ENCODE measurements around the gene PITPNM3. TPM values are rescaled to one million over a fixed set of nuclear protein-coding genes. Genes with fewer than 3 reads are reported as not detected.
A peak's percentile ranks its signal among the peaks of the same experiment; 100 is the strongest.

PITPNM3 gene
- total RNA-seq, 4 donors from 2014 or later = 2.1 to 5.4 (median 4.0) TPM

DNA sequence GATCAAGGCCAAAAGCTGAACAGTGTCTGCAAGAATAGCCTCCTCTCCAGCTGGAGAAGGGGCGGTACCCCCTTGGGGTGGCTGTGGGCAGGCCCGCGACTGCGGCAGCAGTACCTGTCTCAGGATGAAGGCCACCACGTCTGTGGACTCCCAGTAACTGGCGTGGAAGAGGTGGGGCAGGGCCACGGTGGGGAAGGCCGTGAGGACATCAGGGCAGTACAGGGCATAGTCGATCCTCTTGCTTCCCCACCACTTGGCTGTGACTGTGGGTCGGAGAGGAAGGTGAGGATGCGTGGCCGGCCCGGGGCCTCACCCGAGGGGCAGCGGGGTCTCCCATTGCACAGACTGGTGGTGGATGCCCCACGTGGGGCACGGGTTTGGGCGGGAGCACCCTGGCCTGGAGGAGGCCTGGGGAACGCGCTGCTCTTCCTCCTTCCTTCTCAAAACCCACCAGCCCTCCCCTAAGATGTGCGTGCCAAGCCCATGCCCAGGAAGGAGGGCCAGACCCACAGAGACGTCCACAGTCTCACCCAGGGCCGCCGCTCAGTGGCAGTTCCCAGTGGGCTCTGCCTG, 86.1 kb downstream of the PITPNM3 start:
- no peak for TF ChIP-seq POLR2A (IDR thresholded peaks at IDR 0.05)
- TF ChIP-seq, protein P1, sequence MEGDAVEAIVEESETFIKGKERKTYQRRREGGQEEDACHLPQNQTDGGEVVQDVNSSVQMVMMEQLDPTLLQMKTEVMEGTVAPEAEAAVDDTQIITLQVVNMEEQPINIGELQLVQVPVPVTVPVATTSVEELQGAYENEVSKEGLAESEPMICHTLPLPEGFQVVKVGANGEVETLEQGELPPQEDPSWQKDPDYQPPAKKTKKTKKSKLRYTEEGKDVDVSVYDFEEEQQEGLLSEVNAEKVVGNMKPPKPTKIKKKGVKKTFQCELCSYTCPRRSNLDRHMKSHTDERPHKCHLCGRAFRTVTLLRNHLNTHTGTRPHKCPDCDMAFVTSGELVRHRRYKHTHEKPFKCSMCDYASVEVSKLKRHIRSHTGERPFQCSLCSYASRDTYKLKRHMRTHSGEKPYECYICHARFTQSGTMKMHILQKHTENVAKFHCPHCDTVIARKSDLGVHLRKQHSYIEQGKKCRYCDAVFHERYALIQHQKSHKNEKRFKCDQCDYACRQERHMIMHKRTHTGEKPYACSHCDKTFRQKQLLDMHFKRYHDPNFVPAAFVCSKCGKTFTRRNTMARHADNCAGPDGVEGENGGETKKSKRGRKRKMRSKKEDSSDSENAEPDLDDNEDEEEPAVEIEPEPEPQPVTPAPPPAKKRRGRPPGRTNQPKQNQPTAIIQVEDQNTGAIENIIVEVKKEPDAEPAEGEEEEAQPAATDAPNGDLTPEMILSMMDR (IDR thresholded peaks at IDR 0.05) = no peak
- Histone ChIP-seq H3K27me3 (no peaks in the 10 kb centered on the region), H3K36me3 (no peaks in the 10 kb centered on the region), H3K9me3 (no peaks in the 10 kb centered on the region), H3K27ac (no peak overlapping the region), H3K4me3 (no peak overlapping the region), H3K4me1 (no peaks in the 10 kb centered on the region)
- DNase-seq = no peak

DNA sequence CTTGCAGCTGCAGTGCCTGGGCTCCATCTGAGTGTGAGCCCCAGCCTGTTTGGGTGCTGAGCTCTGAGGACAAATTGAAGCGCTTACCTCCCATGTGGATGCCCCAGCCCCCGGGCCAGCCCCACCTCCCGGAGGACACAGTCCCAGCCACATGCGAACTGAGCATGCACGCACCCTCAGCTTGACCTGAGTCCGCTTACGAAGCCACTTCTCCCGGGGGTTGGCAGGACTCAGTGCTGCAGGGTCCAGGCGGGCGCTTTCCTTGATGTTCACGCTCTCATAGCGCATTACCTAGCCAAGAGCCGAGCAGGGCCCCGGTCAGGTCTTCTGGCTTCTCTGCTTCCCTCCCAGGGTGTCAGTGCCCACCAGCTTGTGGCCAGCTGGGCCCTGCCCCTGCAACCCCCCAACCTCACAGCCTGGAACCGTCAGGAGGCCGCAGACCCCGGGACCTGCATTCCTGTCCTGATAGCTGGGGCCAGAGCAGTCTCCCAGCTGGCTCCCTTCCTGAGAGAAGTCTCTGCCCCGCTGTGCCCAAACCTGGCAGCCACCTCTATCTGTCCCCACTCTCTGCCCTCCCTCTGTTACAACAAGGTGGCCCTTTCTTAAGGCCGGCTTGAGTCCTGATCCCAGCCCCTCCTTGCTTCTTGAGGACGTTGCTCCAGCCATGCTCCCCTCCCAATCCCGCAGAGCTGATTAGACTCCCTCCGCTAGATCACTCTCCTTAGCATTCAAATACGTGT, 88.1 kb downstream of the PITPNM3 start:
- Histone ChIP-seq H3K36me3 (no peaks in the 10 kb centered on the region), H3K4me1 (no peaks in the 10 kb centered on the region)

DNA sequence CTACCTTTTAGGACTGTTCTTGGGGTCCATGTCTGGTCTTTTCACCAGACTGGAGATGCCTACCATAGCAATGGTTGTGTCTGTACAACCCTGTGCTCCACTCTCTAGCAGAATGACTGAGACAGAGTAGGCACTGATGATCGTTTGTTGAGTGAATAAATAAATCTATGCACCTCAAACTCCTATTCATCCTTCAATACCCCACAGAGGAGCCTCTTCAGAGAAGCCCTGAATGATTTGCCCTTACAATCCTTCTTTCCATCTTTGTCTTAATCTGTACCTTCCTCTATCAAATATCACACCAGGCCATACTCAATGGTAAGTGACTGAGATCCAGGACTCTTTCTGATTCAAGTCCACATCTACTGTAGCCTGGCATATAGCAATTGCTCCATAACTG, 88.8 kb downstream of the PITPNM3 start:
- H3K27me3 ChIP-seq = no peaks in the 10 kb centered on the region
- DNase-seq = no peak
- TF ChIP-seq POLR2A (IDR thresholded peaks at IDR 0.05) = no peak
- TF ChIP-seq, protein P1 (IDR thresholded peaks at IDR 0.05) = no peak
- H3K27ac ChIP-seq = no peak overlapping the region
- H3K9me3 ChIP-seq = no peaks in the 10 kb centered on the region
- no peaks in the 10 kb centered on the region for H3K36me3 ChIP-seq
- H3K4me3 ChIP-seq = no peak overlapping the region
- H3K4me1 ChIP-seq = no peaks in the 10 kb centered on the region

More for the DNA sequence above, 88.1 kb downstream of the PITPNM3 start:
- TF ChIP-seq, protein P1 (IDR thresholded peaks at IDR 0.05) = no peak
- TF ChIP-seq POLR2A (IDR thresholded peaks at IDR 0.05) = no peak
- no peaks in the 10 kb centered on the region for H3K27me3 ChIP-seq
- no peak overlapping the region for H3K27ac ChIP-seq
- H3K9me3 ChIP-seq = no peaks in the 10 kb centered on the region
- no peak overlapping the region for H3K4me3 ChIP-seq
- no peak for DNase-seq

DNA sequence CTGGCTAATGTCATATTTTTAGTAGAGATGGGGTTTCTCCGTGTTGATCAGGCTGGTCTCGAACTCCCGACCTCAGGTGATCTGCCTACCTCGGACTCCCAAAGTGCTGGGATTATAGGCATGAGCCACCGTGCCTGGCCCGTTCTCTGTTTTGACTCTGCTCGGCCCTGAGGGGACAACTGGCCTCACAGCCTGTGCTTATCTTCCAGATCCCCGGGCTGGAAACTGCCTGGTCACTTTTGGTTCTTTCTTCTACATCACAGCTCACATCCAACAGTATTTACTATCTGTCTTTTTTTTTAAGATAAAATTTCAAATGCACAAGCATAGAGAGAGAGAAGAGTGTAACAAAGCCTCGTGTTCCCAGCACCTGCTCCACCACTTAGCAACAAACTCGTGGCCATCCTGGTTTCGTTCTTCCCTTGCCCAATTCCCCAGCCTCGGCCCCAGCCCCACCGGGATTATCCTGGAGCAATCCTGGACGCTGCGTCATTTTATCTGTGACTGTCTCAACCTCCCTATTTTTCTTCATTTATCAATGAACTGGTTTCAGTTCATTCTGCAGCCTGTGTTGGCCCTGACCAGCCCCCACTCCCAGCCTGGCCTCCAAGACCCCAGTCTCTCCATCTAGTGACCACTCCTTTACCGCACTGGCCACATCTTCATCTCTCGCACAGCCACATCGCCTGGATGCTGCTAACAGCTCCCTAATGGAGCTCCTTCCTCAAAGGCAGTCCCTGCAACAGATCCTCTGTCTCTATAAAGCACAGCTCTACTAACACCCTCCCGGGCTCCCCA, 91.0 kb downstream of the PITPNM3 start:
- Histone ChIP-seq H3K9me3 (no peaks in the 10 kb centered on the region), H3K4me3 (no peak overlapping the region), H3K36me3 (peaks cover 0 to 4% (median 0%) of the 10 kb centered on the region in 3 donors), H3K4me1 (no peaks in the 10 kb centered on the region), H3K27me3 (no peaks in the 10 kb centered on the region), H3K27ac (no peak overlapping the region)
- no peak for TF ChIP-seq POLR2A (IDR thresholded peaks at IDR 0.05)
- DNase-seq = peak in 1 of 3 donors; percentile 7

DNA sequence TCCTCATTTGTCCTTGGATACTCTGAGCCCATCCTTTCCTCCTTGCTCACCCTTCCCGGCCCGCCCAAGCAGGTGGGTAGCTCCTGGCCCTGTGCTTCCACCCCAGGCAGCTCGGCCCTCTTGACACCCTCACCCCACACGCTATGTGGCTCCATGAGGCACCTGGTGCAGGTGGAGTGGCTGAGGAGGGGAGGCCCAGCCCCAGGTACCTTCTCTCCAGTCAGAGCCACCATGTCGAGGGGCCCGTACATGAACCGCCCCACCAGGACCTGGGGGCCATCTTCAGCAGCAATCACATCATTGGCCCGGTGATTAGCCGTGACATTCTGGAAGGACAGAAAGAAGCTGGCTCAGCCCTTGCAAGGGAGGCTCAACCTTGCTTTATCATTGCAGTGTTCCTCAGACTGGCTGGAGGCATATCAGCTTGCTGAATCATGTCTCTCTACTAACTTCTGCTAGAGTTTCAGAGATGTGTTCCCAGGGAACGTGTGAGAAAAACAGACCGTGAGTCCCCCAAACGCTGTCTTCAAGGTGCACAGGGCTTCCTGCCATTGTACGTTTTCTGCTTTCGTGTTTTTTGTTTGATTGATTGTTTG, 91.8 kb downstream of the PITPNM3 start:
- Histone ChIP-seq H3K4me1 (no peaks in the 10 kb centered on the region), H3K9me3 (no peaks in the 10 kb centered on the region), H3K36me3 (peaks cover 0 to 4% (median 0%) of the 10 kb centered on the region in 3 donors), H3K27ac (no peak overlapping the region), H3K27me3 (no peaks in the 10 kb centered on the region), H3K4me3 (no peak overlapping the region)
- DNase-seq = peak in 1 of 3 donors; percentile 3
- no peak for TF ChIP-seq POLR2A (IDR thresholded peaks at IDR 0.05)
- TF ChIP-seq, protein P1 (IDR thresholded peaks at IDR 0.05) = no peak
